ENCODE results near the gene SELENOO. TPM values are rescaled to one million over a fixed set of nuclear protein-coding genes. Genes with fewer than 3 reads are reported as not detected.

SELENOO gene
- polyA plus RNA-seq, 1 experiment = 6.8 TPM

GRCh38 chr22:50224071-50224470, 23.3 kb downstream of the SELENOO start:
- Histone ChIP-seq H3K27me3 (ENCODE audit: control insufficient read depth, insufficient read depth, low read length) (no peaks in the 10 kb centered on the region), H3K9me3 (ENCODE audit: control insufficient read depth, insufficient read depth, low read length) (peaks cover 9% of the 10 kb centered on the region; the same call in 1 of the 2 replicates), H3K4me3 (ENCODE audit: low read depth, low read length) (no peak overlapping the region), H3K27ac (ENCODE audit: low read depth, low read length) (no peak overlapping the region)
- no peak for DNase-seq (ENCODE audit: low read depth, low spot score)
- POLR2A ChIA-PET = no interaction called here
- no peak for TF ChIP-seq CTCF (IDR thresholded peaks at IDR 0.05; ENCODE audit: low read depth, low read length)
- CTCF ChIA-PET = no interaction called here

GRCh38 chr22:50225200-50225969, 24.6 kb downstream of the SELENOO start:
- Histone ChIP-seq H3K9me3 (ENCODE audit: control insufficient read depth, insufficient read depth, low read length) (peaks cover 5% of the 10 kb centered on the region; the same call in 1 of the 2 replicates), H3K27ac (ENCODE audit: low read depth, low read length) (no peak overlapping the region), H3K4me3 (ENCODE audit: low read depth, low read length) (no peak overlapping the region), H3K27me3 (ENCODE audit: control insufficient read depth, insufficient read depth, low read length) (no peaks in the 10 kb centered on the region)
- no peak for DNase-seq (ENCODE audit: low read depth, low spot score)
- ChIA-PET CTCF (no interaction called here), POLR2A (no interaction called here)
- no peak for TF ChIP-seq CTCF (IDR thresholded peaks at IDR 0.05; ENCODE audit: low read depth, low read length)

GRCh38 chr22:50226063-50226874, 25.5 kb downstream of the SELENOO start:
- ChIA-PET CTCF (no interaction called here), POLR2A (interaction anchor here (0.6 kb wide), 1 partner anchor 10 kb away, joined by 3 read pairs; no protein-coding TSS in a partner anchor)
- TF ChIP-seq CTCF (IDR thresholded peaks at IDR 0.05; ENCODE audit: low read depth, low read length) = no peak
- H3K9me3 ChIP-seq (ENCODE audit: control insufficient read depth, insufficient read depth, low read length) = peaks cover under 1% of the 10 kb centered on the region; the same call in 1 of the 2 replicates
- H3K4me3 ChIP-seq (ENCODE audit: low read depth, low read length) = no peak overlapping the region
- DNase-seq (ENCODE audit: low read depth, low spot score) = no peak
- no peak overlapping the region for H3K27ac ChIP-seq (ENCODE audit: low read depth, low read length)
- H3K27me3 ChIP-seq (ENCODE audit: control insufficient read depth, insufficient read depth, low read length) = no peaks in the 10 kb centered on the region

DNA sequence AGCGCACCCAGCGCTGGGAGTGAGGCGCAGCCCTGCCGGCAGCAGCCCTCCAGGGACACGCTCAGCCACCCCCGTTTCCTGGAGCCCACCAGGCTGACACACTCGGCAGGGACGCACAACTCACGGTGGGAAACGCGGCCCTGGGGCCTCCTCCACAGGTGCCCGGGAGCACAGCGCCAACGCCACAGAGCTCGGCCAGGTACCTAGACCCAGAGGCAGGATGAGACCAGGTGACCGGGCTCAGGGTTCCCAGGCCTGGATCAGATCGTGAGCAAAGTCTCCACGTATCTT, 26.0 kb downstream of the SELENOO start:
- DNase-seq (ENCODE audit: low read depth, low spot score) = no peak
- H3K4me3 ChIP-seq (ENCODE audit: low read depth, low read length) = no peak overlapping the region
- H3K27ac ChIP-seq (ENCODE audit: low read depth, low read length) = no peak overlapping the region
- ChIA-PET POLR2A (interaction anchor here (0.5 to 0.6 kb wide), 2 partner anchors 9 to 258 kb away, joined by 3 to 5 read pairs; no protein-coding TSS in a partner anchor), CTCF (no interaction called here)
- no peak for TF ChIP-seq CTCF (IDR thresholded peaks at IDR 0.05; ENCODE audit: low read depth, low read length)
- H3K9me3 ChIP-seq (ENCODE audit: control insufficient read depth, insufficient read depth, low read length) = no peaks in the 10 kb centered on the region; the same call in 1 of the 2 replicates
- no peaks in the 10 kb centered on the region for H3K27me3 ChIP-seq (ENCODE audit: control insufficient read depth, insufficient read depth, low read length)

Data from AG04450 (cell line).